Astrocyte of the spinal cord (primary cell): ENCODE measurements around the gene SLC6A7.
A peak's percentile ranks its signal among the peaks of the same experiment; 100 is the strongest.

Source experiments
- DNase-seq: peaks from one replicate; pipeline ENCODE4 v3.0.0; 2011; ENCODE audit warnings: low read depth, low spot score
- H3K4me3 ChIP-seq: 2 replicates; pipeline ENCODE4 v1.5.1; 2011; ENCODE audit warnings: low read depth, mild to moderate bottlenecking, low read length, moderate library complexity
- in situ Hi-C: cut with HindIII; loops from 2 replicates; pipeline ENCODE4 v1.10.0; 2017; ENCODE audit warnings: low sequenced_read_pairs
- TF ChIP-seq, protein P1 (sequence below): IDR thresholded peaks from 2 replicates; pipeline ENCODE4 v1.5.1; 2012; ENCODE audit warnings: low read depth, mild to moderate bottlenecking, low read length, inconsistent platforms

The SLC6A7 gene

DNA sequence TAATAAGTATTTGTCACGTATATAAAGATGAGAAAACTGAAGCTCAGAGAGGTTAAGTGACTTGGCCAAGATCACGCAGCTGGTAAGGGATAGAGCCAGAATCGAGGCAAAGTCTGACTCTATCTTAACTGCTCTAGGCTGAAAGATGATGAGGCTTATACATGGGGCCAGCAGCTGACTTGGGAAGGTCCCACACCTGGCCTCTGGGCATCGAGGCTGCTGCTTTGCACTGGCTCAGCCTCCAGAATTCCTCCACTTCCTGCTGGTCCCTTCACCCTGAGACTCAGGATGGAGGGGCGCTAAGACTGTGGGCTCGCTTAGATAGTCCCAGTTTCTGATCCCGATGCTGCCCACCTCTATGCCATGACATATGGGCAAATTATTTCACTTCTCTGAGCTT, 64.5 kb downstream of the SLC6A7 start:
- no peak overlapping the region for H3K4me3 ChIP-seq
- in situ Hi-C loops = no loop called here
- DNase-seq = no peak
- TF ChIP-seq, protein P1, sequence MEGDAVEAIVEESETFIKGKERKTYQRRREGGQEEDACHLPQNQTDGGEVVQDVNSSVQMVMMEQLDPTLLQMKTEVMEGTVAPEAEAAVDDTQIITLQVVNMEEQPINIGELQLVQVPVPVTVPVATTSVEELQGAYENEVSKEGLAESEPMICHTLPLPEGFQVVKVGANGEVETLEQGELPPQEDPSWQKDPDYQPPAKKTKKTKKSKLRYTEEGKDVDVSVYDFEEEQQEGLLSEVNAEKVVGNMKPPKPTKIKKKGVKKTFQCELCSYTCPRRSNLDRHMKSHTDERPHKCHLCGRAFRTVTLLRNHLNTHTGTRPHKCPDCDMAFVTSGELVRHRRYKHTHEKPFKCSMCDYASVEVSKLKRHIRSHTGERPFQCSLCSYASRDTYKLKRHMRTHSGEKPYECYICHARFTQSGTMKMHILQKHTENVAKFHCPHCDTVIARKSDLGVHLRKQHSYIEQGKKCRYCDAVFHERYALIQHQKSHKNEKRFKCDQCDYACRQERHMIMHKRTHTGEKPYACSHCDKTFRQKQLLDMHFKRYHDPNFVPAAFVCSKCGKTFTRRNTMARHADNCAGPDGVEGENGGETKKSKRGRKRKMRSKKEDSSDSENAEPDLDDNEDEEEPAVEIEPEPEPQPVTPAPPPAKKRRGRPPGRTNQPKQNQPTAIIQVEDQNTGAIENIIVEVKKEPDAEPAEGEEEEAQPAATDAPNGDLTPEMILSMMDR = no peak

- in situ Hi-C loops = no loop called here
- no peak for DNase-seq
- TF ChIP-seq, protein P1 = no peak
- H3K4me3 ChIP-seq = no peak overlapping the region
Measured at GRCh38 chr5:150254774-150255173, 64.9 kb downstream of the SLC6A7 start.

GRCh38 chr5:150255659-150256409, 66.0 kb downstream of the SLC6A7 start:
- DNase-seq = no peak
- in situ Hi-C loops = no loop called here
- TF ChIP-seq, protein P1 = no peak
- H3K4me3 ChIP-seq = no peak overlapping the region

- in situ Hi-C loops = no loop called here
- H3K4me3 ChIP-seq = no peak overlapping the region
- TF ChIP-seq, protein P1 = peak; percentile 17
- DNase-seq = no peak
Measured at GRCh38 chr5:150256410-150257064, 66.7 kb downstream of the SLC6A7 start.

- in situ Hi-C loops = no loop called here
- no peak overlapping the region for H3K4me3 ChIP-seq
- TF ChIP-seq, protein P1 = no peak
- no peak for DNase-seq
Measured at GRCh38 chr5:150257424-150257823, 67.6 kb downstream of the SLC6A7 start.

GRCh38 chr5:150258130-150258529, 68.3 kb downstream of the SLC6A7 start:
- in situ Hi-C loops = no loop called here
- no peak overlapping the region for H3K4me3 ChIP-seq
- TF ChIP-seq, protein P1 = no peak
- no peak for DNase-seq
